GM18526 (cell line): ENCODE results near the gene ARHGEF4.

Experiments used
- POLR2A ChIP-seq: IDR thresholded peaks from 3 replicates; pipeline ENCODE4 v1.6.1; 2011; ENCODE audit not compliant: insufficient read length; ENCODE audit errors: extremely low read depth

The ARHGEF4 gene

DNA sequence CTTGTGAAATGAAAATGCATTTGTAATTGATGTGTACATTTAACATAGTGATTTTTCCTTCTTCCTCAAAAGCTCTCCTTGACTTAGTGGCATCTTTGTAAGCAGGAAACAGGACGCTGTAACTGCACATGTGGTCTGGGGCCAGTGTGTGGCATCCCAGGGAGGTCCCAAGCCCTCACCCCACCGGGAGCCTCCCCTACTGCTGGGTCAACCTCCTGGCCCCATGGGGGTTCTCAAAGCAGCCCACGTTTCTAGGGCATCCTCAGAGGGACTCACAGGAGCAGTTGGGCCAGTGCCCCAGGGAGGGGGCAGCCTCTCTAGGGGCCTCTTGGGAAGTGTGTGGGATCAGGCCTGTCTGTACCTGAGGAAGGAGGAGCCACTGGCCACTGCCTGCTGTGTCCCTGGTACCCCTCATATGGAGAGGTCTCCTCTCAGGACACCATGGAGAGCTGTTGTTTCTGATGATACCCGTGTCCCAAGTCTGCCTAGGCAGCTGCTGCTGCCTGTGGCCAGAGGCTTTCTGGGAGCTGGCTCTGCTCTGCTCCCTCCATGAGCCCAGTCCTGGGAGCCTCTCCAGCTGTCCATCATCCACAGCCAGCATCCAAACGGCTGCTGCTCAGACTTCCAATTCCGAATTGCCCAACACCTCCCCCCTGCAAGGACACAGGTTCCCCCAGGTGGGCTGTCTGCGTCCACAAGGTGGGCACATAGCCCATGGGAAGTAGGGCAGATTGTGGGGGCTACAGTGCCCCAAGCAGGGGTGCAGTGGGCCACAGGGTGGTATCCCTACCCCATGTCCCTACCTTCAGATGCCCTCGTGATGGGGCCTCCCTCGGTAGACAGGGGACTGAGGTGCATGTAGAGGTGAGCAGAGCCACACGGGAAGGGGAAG lies 13.4 kb downstream of the ARHGEF4 start:
- no peak for TF ChIP-seq POLR2A

DNA sequence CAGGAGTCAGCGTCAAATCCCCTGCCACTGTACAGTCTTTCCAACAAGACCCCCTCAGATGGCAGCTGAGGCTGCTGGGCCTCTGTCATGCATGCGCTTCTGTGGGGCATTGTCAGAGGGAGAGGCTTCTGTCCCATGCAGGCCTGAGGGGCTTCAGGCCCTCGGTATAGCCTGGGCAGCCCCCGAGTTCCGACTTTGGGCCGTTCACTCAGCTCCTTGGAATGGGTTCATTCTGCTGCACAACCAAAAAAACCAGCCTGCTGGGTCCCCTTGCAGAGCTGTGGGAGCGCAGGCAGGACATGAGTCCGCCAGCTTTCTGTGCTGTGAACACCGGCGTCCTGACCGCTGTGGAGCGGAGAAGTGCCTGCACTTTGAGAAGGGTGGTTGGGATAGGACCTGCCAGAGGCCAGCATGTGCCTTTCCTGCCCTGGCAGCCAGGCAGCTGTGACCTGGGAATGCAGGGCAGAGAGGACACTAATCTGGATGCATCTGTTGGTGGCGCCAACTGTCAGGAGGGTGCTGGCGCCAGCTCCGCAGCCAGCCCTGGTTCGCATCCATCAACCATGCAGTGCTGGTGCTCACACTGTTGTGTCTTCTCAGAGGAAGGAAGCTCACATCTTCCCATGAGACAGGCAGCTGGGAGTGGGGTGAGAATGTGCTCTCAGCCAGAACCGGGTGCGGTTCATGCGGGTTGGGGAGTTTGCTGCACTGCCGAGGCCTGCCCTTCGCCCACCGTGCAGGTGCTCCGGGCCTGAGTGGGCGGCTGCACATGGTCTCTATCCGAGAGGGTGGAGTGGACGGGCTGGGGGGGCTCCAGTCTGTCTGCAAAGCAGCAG lies 14.3 kb downstream of the ARHGEF4 start:
- no peak for TF ChIP-seq POLR2A

DNA sequence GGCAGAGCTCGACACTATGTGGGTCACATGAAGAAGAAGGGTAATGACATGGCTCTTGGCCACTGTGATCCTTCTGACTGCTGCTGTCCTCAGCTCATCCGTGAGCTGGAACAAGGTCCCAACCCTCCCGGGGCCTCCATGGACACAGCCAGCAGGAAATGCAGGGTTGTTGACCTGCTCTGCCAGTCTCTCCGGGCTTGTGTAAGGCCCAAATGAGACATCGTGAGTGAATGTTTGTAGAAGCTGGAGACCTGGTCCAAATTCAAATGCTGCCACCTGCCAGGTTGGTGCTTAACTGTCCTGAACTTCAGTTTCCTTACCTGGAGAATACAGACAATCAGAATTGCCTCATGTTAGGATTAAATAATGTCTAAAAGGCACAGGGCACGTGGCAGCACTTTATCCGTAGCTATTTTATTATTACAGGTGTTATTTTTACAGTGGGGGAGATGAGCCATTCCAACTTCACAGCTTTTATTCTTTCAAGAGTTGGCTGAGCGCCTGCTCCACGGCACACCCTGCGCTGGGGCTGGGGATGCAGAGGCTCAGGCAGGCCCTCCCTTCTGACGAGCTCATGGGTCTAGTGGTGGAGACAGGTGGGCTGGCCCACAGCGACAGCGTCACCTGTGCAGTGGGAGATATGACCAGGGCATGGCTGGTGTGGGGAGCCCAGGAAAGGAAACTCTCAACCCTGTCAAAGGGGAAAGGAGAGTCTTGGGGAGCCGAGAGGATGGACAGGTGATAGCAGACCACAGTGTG lies 15.1 kb downstream of the ARHGEF4 start:
- no peak for TF ChIP-seq POLR2A

DNA sequence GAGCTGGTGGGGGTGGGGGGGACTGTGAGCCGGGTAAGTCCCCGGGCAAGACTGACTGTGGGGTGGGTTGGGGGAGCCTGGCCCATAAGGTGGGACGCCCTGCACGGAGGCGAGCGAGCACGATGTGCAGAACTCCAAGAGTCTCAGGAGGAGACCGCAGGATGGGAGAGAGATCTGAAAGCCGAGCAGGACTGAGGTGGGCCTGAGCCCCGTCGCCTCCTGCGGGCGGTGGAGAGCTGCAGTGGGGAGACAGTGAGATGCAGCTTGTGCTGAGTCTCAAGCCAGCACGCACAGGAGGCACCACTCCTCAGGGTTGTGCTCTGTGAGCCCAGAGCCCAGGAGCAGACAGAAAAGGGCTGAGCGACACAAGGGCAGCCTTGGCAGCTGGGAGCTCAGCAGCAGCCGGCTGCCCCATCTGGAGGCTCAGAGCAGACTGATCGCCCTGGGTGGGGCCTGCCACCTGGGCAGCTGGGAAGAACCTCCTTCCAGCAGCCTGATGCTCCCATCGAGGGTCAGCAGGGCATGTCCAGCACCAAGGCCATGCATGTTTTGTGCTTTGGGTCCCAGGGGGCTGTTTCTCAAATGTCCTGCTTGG lies 15.9 kb downstream of the ARHGEF4 start:
- TF ChIP-seq POLR2A, result no peak

DNA sequence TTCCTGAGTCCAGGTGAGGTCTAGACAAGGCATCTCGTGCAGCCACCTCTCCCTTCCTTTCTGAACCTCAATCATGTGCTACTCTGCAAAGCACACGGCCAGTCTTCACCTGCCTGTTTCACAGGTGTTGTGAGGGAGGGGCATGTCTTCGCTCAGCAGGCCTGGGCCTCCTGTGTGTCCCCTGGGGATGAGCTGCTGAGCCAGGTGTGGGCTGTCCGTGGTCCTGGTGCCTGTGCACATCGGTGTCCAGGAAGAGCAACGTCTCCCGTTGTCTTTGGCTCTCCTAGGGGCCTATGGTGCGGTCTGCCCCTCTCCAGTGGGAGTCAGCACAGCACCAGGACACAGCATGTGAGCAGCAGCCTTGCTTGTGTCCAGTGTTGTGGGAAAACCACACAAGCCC lies 16.7 kb downstream of the ARHGEF4 start:
- no peak for TF ChIP-seq POLR2A

DNA sequence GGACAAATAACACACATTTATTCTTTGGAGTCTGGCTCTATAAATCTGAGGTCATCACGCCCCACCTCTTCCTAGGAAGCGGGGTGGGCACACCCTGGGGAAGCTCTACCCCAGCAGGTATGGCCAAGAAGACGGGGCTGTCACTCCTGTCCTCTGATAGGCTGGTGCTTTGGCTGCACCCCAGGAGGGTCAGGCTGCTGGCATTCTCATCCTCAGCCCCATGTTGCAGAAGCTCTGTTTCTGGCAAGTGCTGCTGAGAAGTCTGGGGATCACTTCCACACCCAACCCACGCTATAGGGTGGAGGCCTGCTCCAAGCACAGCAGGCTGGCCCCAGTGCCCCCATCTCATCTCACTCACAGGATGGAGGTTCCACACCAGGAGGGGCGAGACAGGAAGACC lies 17.6 kb downstream of the ARHGEF4 start:
- TF ChIP-seq POLR2A, result no peak

DNA sequence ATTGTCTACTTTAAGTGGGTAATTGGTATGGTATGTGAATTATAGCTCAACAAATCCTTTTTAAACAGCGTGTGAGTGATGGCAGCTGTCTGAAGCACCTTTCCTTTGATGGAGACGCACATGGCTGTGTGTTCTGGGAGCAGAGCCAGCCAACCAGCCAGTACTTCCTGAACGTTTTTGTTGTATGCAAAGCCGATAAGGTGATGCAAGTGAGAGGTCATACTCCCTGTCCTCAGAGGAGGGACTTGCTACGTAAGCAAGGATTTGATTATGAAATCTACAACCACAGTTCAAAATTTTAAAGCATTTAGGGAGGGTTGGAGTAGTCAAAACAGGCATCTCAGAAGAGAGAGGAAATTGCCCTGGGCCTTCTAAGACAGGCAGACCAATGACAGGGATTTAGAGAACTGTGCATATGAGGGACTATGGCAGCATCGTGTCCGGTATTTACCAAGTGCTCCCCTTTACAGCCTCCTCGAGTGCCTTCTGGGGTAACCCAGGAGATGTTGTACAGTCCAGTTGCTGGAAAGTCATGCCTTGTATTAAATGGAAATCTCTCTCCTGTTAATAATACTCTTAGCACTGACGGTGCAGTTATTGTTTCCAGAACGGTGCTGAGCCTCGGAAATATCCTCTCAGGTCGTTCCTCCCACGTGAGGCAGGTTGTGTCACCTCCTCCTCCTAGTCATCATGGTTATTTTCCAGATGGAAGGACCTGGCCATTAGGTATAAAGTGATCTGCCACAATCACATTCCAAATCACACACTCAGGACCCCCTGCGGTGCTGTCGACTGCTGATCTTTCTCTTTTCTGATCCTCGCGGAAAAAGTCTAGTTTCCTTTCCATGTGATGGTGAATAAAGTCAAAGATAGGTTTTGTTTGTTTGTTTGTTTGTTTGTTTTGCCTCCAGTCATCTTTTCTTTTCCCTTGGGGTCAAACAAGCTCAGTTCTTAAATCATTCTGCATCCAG lies 28.4 kb downstream of the ARHGEF4 start:
- no peak for TF ChIP-seq POLR2A

DNA sequence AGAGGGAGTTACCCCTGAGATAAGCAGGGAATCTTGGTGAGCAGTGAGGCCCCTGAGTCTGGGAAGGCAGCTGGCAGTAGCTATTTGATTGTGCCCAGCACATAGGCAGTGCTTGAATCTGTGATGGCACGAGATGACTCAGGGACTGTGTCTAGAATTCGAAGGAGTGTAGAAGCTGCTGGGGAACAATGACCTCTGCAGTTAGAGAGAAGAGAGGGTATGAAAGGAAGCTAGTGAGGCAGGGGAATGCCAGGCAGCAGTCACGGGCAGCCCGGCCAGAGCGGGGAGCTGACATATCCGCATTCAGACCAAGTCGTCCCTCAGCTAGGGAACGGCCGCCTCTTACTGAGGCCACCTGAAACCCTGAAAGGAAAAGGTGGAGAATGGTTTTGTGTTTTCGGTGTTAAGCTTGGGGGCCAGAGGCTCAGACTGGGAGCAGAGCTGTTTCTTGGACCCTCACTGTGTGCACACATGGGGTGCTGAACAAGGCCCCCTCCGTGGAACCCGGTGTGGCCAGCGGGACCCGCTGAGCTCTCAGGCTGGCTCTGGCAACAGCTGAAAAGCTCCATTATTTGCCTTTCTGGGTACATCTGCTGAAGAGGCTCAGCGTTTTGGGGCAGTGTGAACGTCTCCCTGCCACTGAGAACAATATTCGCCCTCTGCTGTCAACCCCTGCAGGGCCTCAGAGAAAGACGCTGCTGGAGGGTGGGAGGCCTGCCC lies 32.9 kb downstream of the ARHGEF4 start:
- TF ChIP-seq POLR2A, result no peak

DNA sequence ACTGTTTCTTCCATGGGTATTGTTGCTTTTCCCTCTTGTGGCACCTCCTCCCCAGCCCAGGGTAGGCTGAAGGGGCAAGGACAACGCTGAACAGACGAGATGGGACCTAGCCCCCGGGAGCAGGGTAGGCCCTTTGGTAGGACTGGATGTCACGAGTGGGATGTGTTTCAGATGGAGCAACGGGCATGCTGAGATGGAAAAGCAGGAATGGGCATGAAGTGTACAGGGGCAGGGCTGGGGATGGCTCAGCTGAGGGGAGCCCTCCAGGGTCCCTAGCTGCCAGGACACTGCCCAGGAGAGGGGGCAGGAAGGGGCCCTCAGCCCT lies 33.4 kb downstream of the ARHGEF4 start:
- no peak for TF ChIP-seq POLR2A

DNA sequence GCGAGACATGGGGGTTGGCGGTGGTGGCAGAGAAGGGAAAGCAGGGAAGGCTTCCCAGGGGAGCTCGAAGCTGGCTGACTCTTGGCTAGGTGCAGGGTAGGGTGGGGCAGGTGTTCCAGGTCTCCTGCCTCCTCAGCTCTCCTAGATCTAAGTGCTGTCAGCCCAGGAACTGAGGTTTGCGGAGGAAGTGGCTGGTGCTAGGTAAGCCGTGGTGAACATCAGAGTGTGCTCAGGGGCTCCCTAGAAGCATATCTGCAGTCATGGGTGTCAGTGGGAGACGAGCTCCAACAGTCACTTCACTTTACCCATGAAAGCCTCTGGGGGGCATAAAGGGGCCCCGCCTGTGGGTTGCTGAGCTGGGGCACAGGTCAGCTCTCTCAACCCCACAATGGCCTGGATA lies 34.1 kb downstream of the ARHGEF4 start:
- TF ChIP-seq POLR2A, result no peak

DNA sequence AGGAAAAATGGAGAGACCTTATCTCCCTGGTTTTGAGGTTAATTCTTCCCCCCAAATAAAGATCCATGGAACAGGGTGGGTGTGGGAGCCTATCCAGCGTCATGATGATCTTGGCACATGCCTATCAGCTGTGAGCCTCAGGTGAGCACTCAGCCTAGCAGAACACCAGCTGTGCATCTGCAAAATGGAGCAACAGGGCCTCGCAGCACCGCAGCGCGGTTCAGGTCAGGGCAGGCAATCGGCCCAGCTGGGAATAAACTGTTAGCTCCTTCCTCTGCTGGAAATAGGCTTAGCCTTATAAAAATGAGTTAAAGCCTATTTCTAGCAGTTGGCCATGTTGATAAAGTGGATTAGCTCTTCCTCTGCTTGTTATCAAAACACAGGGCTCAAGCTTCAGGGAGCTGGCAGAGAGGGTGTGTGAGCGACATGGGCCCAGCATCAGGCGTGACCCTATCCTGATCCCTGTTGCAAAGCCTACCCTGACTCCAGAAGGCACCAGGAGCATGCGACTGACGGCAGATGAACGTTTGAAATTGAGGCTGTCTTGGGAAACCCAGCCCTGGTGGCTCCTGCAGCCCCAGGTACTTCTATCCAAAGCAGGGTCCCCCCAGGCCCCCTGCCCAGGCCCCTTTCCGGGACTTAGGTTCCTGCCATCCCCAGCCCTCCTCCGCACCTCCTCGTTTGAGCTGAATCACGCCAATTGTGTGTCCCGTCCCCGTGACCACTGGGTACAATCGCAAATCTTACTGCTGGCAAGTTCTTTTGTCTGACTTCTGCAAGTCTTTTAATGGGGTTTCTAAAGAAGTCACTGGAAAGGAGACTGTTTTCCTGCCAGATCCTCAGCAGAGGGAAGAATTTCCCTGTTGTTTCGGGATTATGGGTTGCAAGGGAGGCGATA lies 35.4 kb downstream of the ARHGEF4 start:
- TF ChIP-seq POLR2A, result no peak

DNA sequence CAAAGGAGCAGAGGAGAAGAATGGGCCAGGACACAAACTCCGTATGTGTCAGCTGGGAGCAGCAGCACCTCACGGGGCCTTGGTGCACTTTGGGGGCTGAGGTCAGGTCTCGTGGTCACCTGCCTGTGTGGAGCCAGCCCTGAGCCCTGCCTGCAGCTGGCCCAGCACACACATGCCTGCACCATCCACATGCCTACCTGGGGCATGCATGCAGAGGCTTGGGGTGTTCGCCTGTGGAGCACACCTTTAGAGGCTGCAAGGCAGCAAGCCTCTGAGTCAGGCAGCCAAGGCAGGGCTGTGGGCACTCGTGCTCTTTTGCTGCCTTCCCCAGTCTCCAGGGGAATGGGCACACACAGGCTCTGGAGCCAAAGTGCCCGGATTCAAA lies 36.0 kb downstream of the ARHGEF4 start:
- no peak for TF ChIP-seq POLR2A
